ENCODE measurements around the gene IER2.
"Not testable (repeated sequence)": the region's sequence is repeated elsewhere in the genome, so short reads cannot be mapped to it uniquely, and the experiment has no call there.

The IER2 gene

DNA sequence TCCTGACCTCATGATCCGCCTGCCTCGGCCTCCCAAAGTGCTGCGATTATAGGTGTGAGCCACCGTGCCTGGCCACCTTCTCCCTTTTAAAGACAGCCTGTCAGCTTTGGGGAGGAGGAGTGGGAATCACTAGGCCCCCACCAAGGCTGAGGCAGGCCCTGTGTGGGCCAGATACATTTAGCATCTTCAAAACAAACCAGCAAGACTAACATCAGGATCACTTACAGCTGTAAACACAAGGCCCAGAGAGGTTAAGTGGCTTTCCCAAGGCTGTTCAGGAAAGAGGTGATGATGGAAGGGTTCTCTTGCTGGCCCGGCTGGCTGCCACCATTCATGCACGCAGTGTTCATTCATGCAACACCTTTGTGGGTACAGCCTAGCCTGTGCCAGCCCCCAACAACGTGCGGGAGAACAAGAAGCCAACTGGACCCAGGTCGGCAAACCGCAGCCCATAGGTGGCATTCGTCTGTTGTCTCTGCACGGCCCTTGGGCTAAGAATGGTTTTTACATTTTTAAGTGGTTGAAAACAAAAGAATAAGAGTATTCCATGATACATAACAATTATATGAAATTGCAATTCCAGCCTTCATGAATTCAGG, 23.0 kb downstream of the IER2 start:
- H3K27ac ChIP-seq (ENCODE audit: low read depth, low read length) = no peak overlapping the region
- no peaks in the 10 kb centered on the region for H3K36me3 ChIP-seq (ENCODE audit: low read length)
- no peaks in the 10 kb centered on the region for H3K79me2 ChIP-seq (ENCODE audit: insufficient read depth, low read length)
- H3K9ac ChIP-seq (ENCODE audit: low read length) = no peak overlapping the region
- H3F3A ChIP-seq (ENCODE audit: insufficient read depth) = no peaks in the 10 kb centered on the region
- no peaks in the 10 kb centered on the region for H3K9me3 ChIP-seq (ENCODE audit: insufficient read depth, low read length)
- no peaks in the 10 kb centered on the region for H4K20me1 ChIP-seq (ENCODE audit: low read depth, low read length)
- H3K4me2 ChIP-seq (ENCODE audit: low read depth, low read length, poor library complexity, severe bottlenecking) = no peak overlapping the region
- no peak overlapping the region for H3K4me3 ChIP-seq (ENCODE audit: insufficient read depth, low read length, poor library complexity, severe bottlenecking)
- H2AFZ ChIP-seq (ENCODE audit: low read depth, low read length, severe bottlenecking) = no peak overlapping the region
- TF ChIP-seq CTCF (IDR thresholded peaks at IDR 0.05; ENCODE audit: insufficient read depth, low read length, poor library complexity, severe bottlenecking) = no peak
- TF ChIP-seq EZH2phosphoT487 (conservative IDR thresholded peaks at IDR 0.05; ENCODE audit: low read length) = no peak
- no peaks in the 10 kb centered on the region for H3K27me3 ChIP-seq (ENCODE audit: low read length)
- H3K9me2 ChIP-seq (replicated peaks; ENCODE audit: insufficient read depth, low read length) = no peaks in the 10 kb centered on the region

GRCh38 chr19:13176345-13176744, 26.1 kb downstream of the IER2 start:
- Histone ChIP-seq H3F3A (ENCODE audit: insufficient read depth) (no peaks in the 10 kb centered on the region), H3K4me2 (ENCODE audit: low read depth, low read length, poor library complexity, severe bottlenecking) (no peak overlapping the region), H4K20me1 (ENCODE audit: low read depth, low read length) (no peaks in the 10 kb centered on the region), H3K27me3 (ENCODE audit: low read length) (no peaks in the 10 kb centered on the region), H3K27ac (ENCODE audit: low read depth, low read length) (no peak overlapping the region), H3K9ac (ENCODE audit: low read length) (no peak overlapping the region), H3K9me2 (replicated peaks; ENCODE audit: insufficient read depth, low read length) (no peaks in the 10 kb centered on the region), H3K36me3 (ENCODE audit: low read length) (no peaks in the 10 kb centered on the region), H2AFZ (ENCODE audit: low read depth, low read length, severe bottlenecking) (no peak overlapping the region), H3K79me2 (ENCODE audit: insufficient read depth, low read length) (no peaks in the 10 kb centered on the region), H3K9me3 (ENCODE audit: insufficient read depth, low read length) (no peaks in the 10 kb centered on the region), H3K4me3 (ENCODE audit: insufficient read depth, low read length, poor library complexity, severe bottlenecking) (no peak overlapping the region)
- TF ChIP-seq CTCF (IDR thresholded peaks at IDR 0.05; ENCODE audit: insufficient read depth, low read length, poor library complexity, severe bottlenecking) (no peak), EZH2phosphoT487 (conservative IDR thresholded peaks at IDR 0.05; ENCODE audit: low read length) (no peak)

- H3F3A ChIP-seq (ENCODE audit: insufficient read depth); H3K9me2 ChIP-seq (replicated peaks; ENCODE audit: insufficient read depth, low read length); H3K4me3 ChIP-seq (ENCODE audit: insufficient read depth, low read length, poor library complexity, severe bottlenecking); H3K9ac ChIP-seq (ENCODE audit: low read length); H3K4me2 ChIP-seq (ENCODE audit: low read depth, low read length, poor library complexity, severe bottlenecking); H2AFZ ChIP-seq (ENCODE audit: low read depth, low read length, severe bottlenecking); H3K9me3 ChIP-seq (ENCODE audit: insufficient read depth, low read length); H3K79me2 ChIP-seq (ENCODE audit: insufficient read depth, low read length); H3K27ac ChIP-seq (ENCODE audit: low read depth, low read length); H3K27me3 ChIP-seq (ENCODE audit: low read length); H4K20me1 ChIP-seq (ENCODE audit: low read depth, low read length); H3K36me3 ChIP-seq (ENCODE audit: low read length): not testable (repeated sequence)
Observed at GRCh38 chr19:13177584-13177983, 27.4 kb downstream of the IER2 start.

- not testable (repeated sequence) for H3K9ac ChIP-seq (ENCODE audit: low read length); H3K27ac ChIP-seq (ENCODE audit: low read depth, low read length); H3K79me2 ChIP-seq (ENCODE audit: insufficient read depth, low read length); H3K27me3 ChIP-seq (ENCODE audit: low read length); H3F3A ChIP-seq (ENCODE audit: insufficient read depth); H3K9me2 ChIP-seq (replicated peaks; ENCODE audit: insufficient read depth, low read length); H3K4me2 ChIP-seq (ENCODE audit: low read depth, low read length, poor library complexity, severe bottlenecking); H3K4me3 ChIP-seq (ENCODE audit: insufficient read depth, low read length, poor library complexity, severe bottlenecking); H3K36me3 ChIP-seq (ENCODE audit: low read length); H2AFZ ChIP-seq (ENCODE audit: low read depth, low read length, severe bottlenecking); H3K9me3 ChIP-seq (ENCODE audit: insufficient read depth, low read length); H4K20me1 ChIP-seq (ENCODE audit: low read depth, low read length)
Observed at GRCh38 chr19:13178291-13178690, 28.1 kb downstream of the IER2 start.
